IMR-90 (cell line): ENCODE results near the gene THBS1. TPM values are rescaled to one million over a fixed set of nuclear protein-coding genes. Genes with fewer than 3 reads are reported as not detected.

ENCODE experiments used
- ATAC-seq: fragments of 200-7000 bp; cut with Tn5 transposase; 2 replicates; pipeline ENCODE4 v1.9.1; 2020; ENCODE audit warnings: low read depth, mild to moderate bottlenecking, moderate library complexity
- BruUV-seq: library from RNA; stranded (reverse); fragments of 400-500 nt; replicated peaks from 2 replicates; lab custom pipeline; 2021; lab: Mats Ljungman, UMichigan
- CTCF ChIA-PET: fragments of 300-600 bp; formaldehyde crosslinking; extraction: SDS; loops from one replicate; lab custom pipeline; 2021; ENCODE audit warnings: antibody characterized with exemption; lab: Yijun Ruan, JAX
- POLR2A ChIA-PET: fragments of 300-600 bp; sonication (Branson Sonifier 250); formaldehyde crosslinking; loops from one replicate; lab custom pipeline; 2022; ENCODE audit warnings: antibody characterized with exemption; ENCODE audit not compliant: unreplicated experiment; lab: Charles Lee
- DNase-seq: peaks from one replicate; pipeline ENCODE4 v3.0.0; 2013
- H2AFZ ChIP-seq: replicated peaks from 2 replicates; pipeline ENCODE3; 2013; ENCODE audit warnings: low read length, mild to moderate bottlenecking; ENCODE audit not compliant: poor library complexity
- H2AK5ac ChIP-seq: 2 replicates; pipeline ENCODE4 v1.6.1; 2013; ENCODE audit warnings: low read depth, low read length, inconsistent platforms
- H2AK9ac ChIP-seq: replicated peaks from 2 replicates; pipeline ENCODE3; 2013; ENCODE audit warnings: mild to moderate bottlenecking, low read depth, low read length, moderate library complexity; ENCODE audit not compliant: poor library complexity
- H2BK120ac ChIP-seq: 2 replicates; pipeline ENCODE4 v1.6.1; 2013; ENCODE audit warnings: low read depth, low read length, inconsistent platforms
- H2BK15ac ChIP-seq: 3 replicates; pipeline ENCODE4 v1.6.1; 2013; ENCODE audit warnings: low read depth, low read length, inconsistent platforms
- H2BK20ac ChIP-seq: 2 replicates; pipeline ENCODE4 v1.6.1; 2013; ENCODE audit warnings: low read depth, mild to moderate bottlenecking, inconsistent platforms, low read length, moderate library complexity
- H2BK5ac ChIP-seq: 2 replicates; pipeline ENCODE4 v1.6.1; 2013; ENCODE audit warnings: mild to moderate bottlenecking, low read depth, low read length, inconsistent platforms; ENCODE audit not compliant: poor library complexity, severe bottlenecking
- H3K14ac ChIP-seq: replicated peaks from 2 replicates; pipeline ENCODE4 v1.6.1; 2013; ENCODE audit warnings: low read depth, low read length, inconsistent platforms
- H3K18ac ChIP-seq: 2 replicates; pipeline ENCODE4 v1.6.1; 2013; ENCODE audit warnings: low read depth, low read length, control low read depth
- H3K23ac ChIP-seq: 2 replicates; pipeline ENCODE4 v1.6.1; 2013; ENCODE audit warnings: low read depth, low read length, inconsistent platforms
- H3K27ac ChIP-seq: 2 replicates; pipeline ENCODE4 v1.5.1; 2013; ENCODE audit warnings: mild to moderate bottlenecking, control low read depth, low read length; ENCODE audit not compliant: insufficient read depth
- H3K27me3 ChIP-seq: 2 replicates; pipeline ENCODE4 v1.6.1; 2013; ENCODE audit warnings: low read length; ENCODE audit not compliant: control insufficient read depth, insufficient read depth
- H3K36me3 ChIP-seq: 2 replicates; pipeline ENCODE4 v1.6.1; 2013; ENCODE audit warnings: low read length, mixed read lengths; ENCODE audit not compliant: control insufficient read depth, insufficient read depth
- H3K4ac ChIP-seq: 2 replicates; pipeline ENCODE4 v1.6.1; 2013; ENCODE audit warnings: low read depth, low read length, inconsistent platforms
- H3K4me1 ChIP-seq: 2 replicates; pipeline ENCODE4 v1.6.1; 2013; ENCODE audit warnings: low read length, mixed read lengths; ENCODE audit not compliant: control insufficient read depth, insufficient read depth
- H3K4me2 ChIP-seq: 2 replicates; pipeline ENCODE4 v1.6.1; 2013; ENCODE audit warnings: low read depth, mild to moderate bottlenecking, control low read depth, low read length, moderate library complexity
- H3K4me3 ChIP-seq: 2 replicates; pipeline ENCODE4 v1.5.1; 2013; ENCODE audit warnings: low read depth, mild to moderate bottlenecking, control low read depth, low read length, moderate library complexity; ENCODE audit not compliant: insufficient read depth
- H3K56ac ChIP-seq: 2 replicates; pipeline ENCODE4 v1.6.1; 2013; ENCODE audit warnings: low read length, inconsistent platforms; ENCODE audit not compliant: insufficient read depth; ENCODE audit errors: extremely low read depth
- H3K79me1 ChIP-seq, 2 experiments: 2 replicates each; pipeline ENCODE4 v1.6.1; 2013; ENCODE audit warnings: low read length in 2 of 2, inconsistent platforms in 1 of 2, low read depth in 1 of 2
- H3K9ac ChIP-seq: 2 replicates; pipeline ENCODE4 v1.6.1; 2013; ENCODE audit warnings: low read depth, low read length, control low read depth
- H3K9me1 ChIP-seq: 2 replicates; pipeline ENCODE4 v1.6.1; 2013; ENCODE audit warnings: low read length, inconsistent platforms; ENCODE audit not compliant: insufficient read depth
- H3K9me3 ChIP-seq: 2 replicates; pipeline ENCODE4 v1.6.1; 2013; ENCODE audit warnings: low read length; ENCODE audit not compliant: control insufficient read depth, insufficient read depth
- H4K20me1 ChIP-seq: 2 replicates; pipeline ENCODE4 v1.6.1; 2013; ENCODE audit warnings: low read length, inconsistent platforms; ENCODE audit not compliant: insufficient read depth
- H4K5ac ChIP-seq: 2 replicates; pipeline ENCODE4 v1.6.1; 2013; ENCODE audit warnings: mild to moderate bottlenecking, low read depth, low read length, control low read depth
- H4K8ac ChIP-seq, 2 experiments: 2 replicates each; pipeline ENCODE4 v1.6.1; 2013; ENCODE audit warnings: low read depth in 2 of 2, low read length in 2 of 2, control low read depth in 1 of 2, inconsistent platforms in 1 of 2
- H4K91ac ChIP-seq: 2 replicates; pipeline ENCODE4 v1.6.1; 2013; ENCODE audit warnings: low read depth, low read length, inconsistent platforms; ENCODE audit not compliant: insufficient read depth
- CEBPB ChIP-seq: IDR thresholded peaks from 2 replicates; pipeline ENCODE4 v1.6.1; 2012; ENCODE audit warnings: low read depth, low read length, improper control_type of control experiment
- CHD1 ChIP-seq: IDR thresholded peaks from 2 replicates; pipeline ENCODE4 v1.6.1; 2012; ENCODE audit warnings: low read depth, low read length, improper control_type of control experiment
- FOS ChIP-seq: fragments of 150-350 bp; IDR thresholded peaks from 2 replicates; pipeline ENCODE4 v1.6.1; 2016; ENCODE audit warnings: low read depth, low read length
- MAZ ChIP-seq: IDR thresholded peaks from 2 replicates; pipeline ENCODE4 v1.6.1; 2012; ENCODE audit warnings: low read depth, mild to moderate bottlenecking, low read length, improper control_type of control experiment, moderate library complexity, borderline replicate concordance
- MXI1 ChIP-seq: IDR thresholded peaks from 2 replicates; pipeline ENCODE4 v1.6.1; 2012; ENCODE audit warnings: low read depth, mild to moderate bottlenecking, low read length, moderate library complexity, borderline replicate concordance
- NFE2L2 ChIP-seq: fragments of 150-350 bp; IDR thresholded peaks from 2 replicates; pipeline ENCODE4 v1.6.1; 2016; ENCODE audit warnings: low read depth, mild to moderate bottlenecking, low read length
- POLR2A ChIP-seq: IDR thresholded peaks from 2 replicates; pipeline ENCODE4 v1.6.1; 2012; ENCODE audit warnings: mild to moderate bottlenecking, low read depth, low read length
- RCOR1 ChIP-seq: IDR thresholded peaks from 2 replicates; pipeline ENCODE4 v1.6.1; 2012; ENCODE audit warnings: mild to moderate bottlenecking, low read length, improper control_type of control experiment; ENCODE audit not compliant: insufficient replicate concordance
- RFX5 ChIP-seq: IDR thresholded peaks from 2 replicates; pipeline ENCODE4 v1.8.0; 2012; ENCODE audit warnings: low read depth, mild to moderate bottlenecking, low read length, moderate library complexity
- SMC3 ChIP-seq: fragments of 150-350 bp; IDR thresholded peaks from 2 replicates; pipeline ENCODE4 v1.6.1; 2016; ENCODE audit warnings: low read depth, mild to moderate bottlenecking, antibody characterized with exemption, low read length, moderate library complexity
- WGBS, 2 experiments: methylation state at CpG; one replicate each; pipeline versions ENCODE4 v1.1.5 to v1.1.7; 2013; ENCODE audit warnings: missing lambda C conversion rate in 2 of 2; ENCODE audit not compliant: insufficient read length in 1 of 2; ENCODE audit errors: extremely low coverage in 2 of 2; 5-methylcytosine and 5-hydroxymethylcytosine counted together
- dilution Hi-C: fragments of 300-500 bp; cut with HindIII; formaldehyde crosslinking; loops from one replicate; pipeline ENCODE4 v1.14.3; 2018; ENCODE audit warnings: low sequenced_read_pairs; ENCODE audit not compliant: unreplicated experiment
- in situ Hi-C: fragments of 300-500 bp; cut with MboI; formaldehyde crosslinking; loops from 3 replicates; pipeline ENCODE4 v1.14.3; 2019; ENCODE audit warnings: low sequenced_read_pairs, inconsistent platforms, mixed read lengths
- intact Hi-C: fragments of 100-400 bp; cut with micrococcal nuclease; formaldehyde crosslinking; loops from 2 replicates; pipeline ENCODE4 v1.10.0; 2022
- polyA plus RNA-seq, 3 experiments: library from polyadenylated mRNA; depleted of rRNA; stranded (reverse); fragments of >200 nt; gene quantifications; 2 replicates each; pipeline ENCODE4 v1.2.3, GENCODE V29; 2012; ENCODE audit warnings: low replicate concordance in 1 of 3
- total RNA-seq: library from RNA; depleted of rRNA; stranded (reverse); fragments of >200 nt; gene quantifications from 2 replicates; pipeline ENCODE4 v1.2.3, GENCODE V29; 2012
- TF ChIP-seq, protein P1 (sequence below): conservative IDR thresholded peaks from 2 replicates; pipeline ENCODE4 v1.5.1; 2012; ENCODE audit warnings: mild to moderate bottlenecking, low read depth, low read length, improper control_type of control experiment
- TF ChIP-seq, protein P2 (sequence below): fragments of 150-350 bp; IDR thresholded peaks from 2 replicates; pipeline ENCODE4 v1.6.1; 2017; ENCODE audit warnings: mild to moderate bottlenecking, antibody characterized with exemption, low read length, low read depth
- TF ChIP-seq, protein P3 (sequence below): fragments of 150-350 bp; IDR thresholded peaks from 2 replicates; pipeline ENCODE4 v1.6.1; 2016; ENCODE audit warnings: low read depth, mild to moderate bottlenecking, low read length, moderate library complexity, borderline replicate concordance

Gene THBS1
- total and polyA plus RNA-seq, 2 of the 4 experiments (the other 2 are of a cell fraction) = 1,562 to 4,071 TPM

DNA sequence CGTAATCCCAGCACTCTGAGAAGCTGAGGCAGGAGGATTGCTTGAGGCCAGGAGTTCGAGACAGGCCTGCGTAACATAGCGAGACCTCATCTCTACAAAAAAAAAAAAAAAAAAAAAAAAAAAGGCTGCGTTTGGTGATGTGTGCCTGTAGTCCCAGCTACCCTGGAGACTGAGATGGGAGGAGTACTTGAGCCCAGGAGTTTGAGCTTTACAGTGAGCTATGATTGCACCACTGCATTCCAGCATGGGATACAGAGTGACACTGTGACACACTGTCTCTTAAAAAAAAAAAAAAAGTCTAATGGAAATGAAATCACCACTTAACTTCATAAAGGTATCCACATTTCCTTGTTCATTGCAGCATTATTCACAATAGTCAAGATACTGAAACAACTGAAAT lies 65.5 kb downstream of the THBS1 start:
- DNase-seq (no peak), ATAC-seq (no peak)
- no peaks in the 10 kb centered on the region for H3K27me3 ChIP-seq
- no peak overlapping the region for H3K27ac ChIP-seq
- no peak overlapping the region for H2BK120ac ChIP-seq
- no peak overlapping the region for H3K56ac ChIP-seq
- no peak overlapping the region for H2AK5ac ChIP-seq
- no peak overlapping the region for H4K91ac ChIP-seq
- no peaks in the 10 kb centered on the region for H3K9me3 ChIP-seq
- ChIA-PET CTCF (no interaction called here), POLR2A (no interaction called here)
- H2BK5ac ChIP-seq = no peak overlapping the region
- TF ChIP-seq FOS (no peak), MAZ (no peak), MXI1 (no peak), RFX5 (no peak), CHD1 (no peak), RCOR1 (no peak), CEBPB (no peak), NFE2L2 (no peak), SMC3 (no peak), POLR2A (no peak)
- TF ChIP-seq, protein P1, sequence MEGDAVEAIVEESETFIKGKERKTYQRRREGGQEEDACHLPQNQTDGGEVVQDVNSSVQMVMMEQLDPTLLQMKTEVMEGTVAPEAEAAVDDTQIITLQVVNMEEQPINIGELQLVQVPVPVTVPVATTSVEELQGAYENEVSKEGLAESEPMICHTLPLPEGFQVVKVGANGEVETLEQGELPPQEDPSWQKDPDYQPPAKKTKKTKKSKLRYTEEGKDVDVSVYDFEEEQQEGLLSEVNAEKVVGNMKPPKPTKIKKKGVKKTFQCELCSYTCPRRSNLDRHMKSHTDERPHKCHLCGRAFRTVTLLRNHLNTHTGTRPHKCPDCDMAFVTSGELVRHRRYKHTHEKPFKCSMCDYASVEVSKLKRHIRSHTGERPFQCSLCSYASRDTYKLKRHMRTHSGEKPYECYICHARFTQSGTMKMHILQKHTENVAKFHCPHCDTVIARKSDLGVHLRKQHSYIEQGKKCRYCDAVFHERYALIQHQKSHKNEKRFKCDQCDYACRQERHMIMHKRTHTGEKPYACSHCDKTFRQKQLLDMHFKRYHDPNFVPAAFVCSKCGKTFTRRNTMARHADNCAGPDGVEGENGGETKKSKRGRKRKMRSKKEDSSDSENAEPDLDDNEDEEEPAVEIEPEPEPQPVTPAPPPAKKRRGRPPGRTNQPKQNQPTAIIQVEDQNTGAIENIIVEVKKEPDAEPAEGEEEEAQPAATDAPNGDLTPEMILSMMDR = no peak
- TF ChIP-seq, protein P2, sequence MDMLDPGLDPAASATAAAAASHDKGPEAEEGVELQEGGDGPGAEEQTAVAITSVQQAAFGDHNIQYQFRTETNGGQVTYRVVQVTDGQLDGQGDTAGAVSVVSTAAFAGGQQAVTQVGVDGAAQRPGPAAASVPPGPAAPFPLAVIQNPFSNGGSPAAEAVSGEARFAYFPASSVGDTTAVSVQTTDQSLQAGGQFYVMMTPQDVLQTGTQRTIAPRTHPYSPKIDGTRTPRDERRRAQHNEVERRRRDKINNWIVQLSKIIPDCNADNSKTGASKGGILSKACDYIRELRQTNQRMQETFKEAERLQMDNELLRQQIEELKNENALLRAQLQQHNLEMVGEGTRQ = no peak
- TF ChIP-seq, protein P3, sequence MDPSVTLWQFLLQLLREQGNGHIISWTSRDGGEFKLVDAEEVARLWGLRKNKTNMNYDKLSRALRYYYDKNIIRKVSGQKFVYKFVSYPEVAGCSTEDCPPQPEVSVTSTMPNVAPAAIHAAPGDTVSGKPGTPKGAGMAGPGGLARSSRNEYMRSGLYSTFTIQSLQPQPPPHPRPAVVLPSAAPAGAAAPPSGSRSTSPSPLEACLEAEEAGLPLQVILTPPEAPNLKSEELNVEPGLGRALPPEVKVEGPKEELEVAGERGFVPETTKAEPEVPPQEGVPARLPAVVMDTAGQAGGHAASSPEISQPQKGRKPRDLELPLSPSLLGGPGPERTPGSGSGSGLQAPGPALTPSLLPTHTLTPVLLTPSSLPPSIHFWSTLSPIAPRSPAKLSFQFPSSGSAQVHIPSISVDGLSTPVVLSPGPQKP = no peak
- no peak overlapping the region for H3K23ac ChIP-seq
- no peaks in the 10 kb centered on the region for H3K79me1 ChIP-seq
- no peaks in the 10 kb centered on the region for H3K9me1 ChIP-seq
- H4K8ac ChIP-seq = no peak overlapping the region
- no peaks in the 10 kb centered on the region for H4K20me1 ChIP-seq
- no peak overlapping the region for H3K4me2 ChIP-seq
- no peak overlapping the region for H2BK20ac ChIP-seq
- BruUV-seq = no TSS peak
- H3K36me3 ChIP-seq = no peaks in the 10 kb centered on the region
- H3K4ac ChIP-seq = no peak overlapping the region
- intact Hi-C loops = no loop called here
- H3K4me3 ChIP-seq = no peak overlapping the region
- H3K4me1 ChIP-seq = peaks cover 5% of the 10 kb centered on the region; the same call in 1 of the 2 replicates
- H4K5ac ChIP-seq = no peak overlapping the region
- no peak overlapping the region for H2AFZ ChIP-seq
- H2BK15ac ChIP-seq = no peak overlapping the region
- H3K9ac ChIP-seq = no peak overlapping the region
- in situ Hi-C loops = no loop called here
- no peak overlapping the region for H2AK9ac ChIP-seq
- WGBS, 2 experiments = no CpG with 5 or more reads among the region's 5 CpGs
- dilution Hi-C loops = no loop called here
- H3K18ac ChIP-seq = no peak overlapping the region
- H3K14ac ChIP-seq = no peak overlapping the region
